ENCODE results near the gene LYZL2.
"Not testable (repeated sequence)": the region's sequence is repeated elsewhere in the genome, so short reads cannot be mapped to it uniquely, and the experiment has no call there.

The LYZL2 gene

GRCh38 chr10:30667982-30668381 lies 38.4 kb upstream of the LYZL2 start:
- H3K79me1 ChIP-seq (ENCODE audit: low read length); H2BK12ac ChIP-seq (ENCODE audit: low read length); H3K9ac ChIP-seq (ENCODE audit: low read length); H3K14ac ChIP-seq (ENCODE audit: low read length); H3K23ac ChIP-seq (ENCODE audit: low read length); H3K27ac ChIP-seq (ENCODE audit: low read depth, low read length); DNase-seq; H3K4ac ChIP-seq (ENCODE audit: low read depth, low read length); H3K9me3 ChIP-seq (ENCODE audit: insufficient read depth, low read depth, low read length); H2AK5ac ChIP-seq (ENCODE audit: low read length); H2BK120ac ChIP-seq (ENCODE audit: insufficient read depth, low read length, poor library complexity); H3K79me2 ChIP-seq (ENCODE audit: control insufficient read depth, insufficient read depth, low read length, poor library complexity); H3K4me3 ChIP-seq (ENCODE audit: low read depth, low read length); H3K4me2 ChIP-seq (ENCODE audit: low read length); H3K4me1 ChIP-seq (ENCODE audit: control insufficient read depth in 1 of 2, insufficient read depth in 2 of 2, low read length in 2 of 2); H4K12ac ChIP-seq (ENCODE audit: low read depth, low read length); H3K18ac ChIP-seq (ENCODE audit: low read length); H2AFZ ChIP-seq (ENCODE audit: insufficient read depth, low read length, poor library complexity); H2BK5ac ChIP-seq (ENCODE audit: low read depth, low read length, poor library complexity); H4K91ac ChIP-seq (ENCODE audit: low read depth, low read length); H4K8ac ChIP-seq (ENCODE audit: low read depth, low read length); H3K36me3 ChIP-seq (ENCODE audit: control insufficient read depth in 1 of 2, insufficient read depth in 2 of 2, low read length in 2 of 2); H3K27me3 ChIP-seq (ENCODE audit: insufficient read depth, low read length): not testable (repeated sequence)
- WGBS (ENCODE audit: extremely low coverage, insufficient coverage, insufficient read length): no CpG with 5 or more reads among the region's 11 CpGs

GRCh38 chr10:30663403-30663802 lies 33.9 kb upstream of the LYZL2 start:
- H3K9me3 ChIP-seq (ENCODE audit: insufficient read depth, low read depth, low read length); H3K4me1 ChIP-seq (ENCODE audit: control insufficient read depth in 1 of 2, insufficient read depth in 2 of 2, low read length in 2 of 2); H3K14ac ChIP-seq (ENCODE audit: low read length); H3K4ac ChIP-seq (ENCODE audit: low read depth, low read length); H3K9ac ChIP-seq (ENCODE audit: low read length); H2AK5ac ChIP-seq (ENCODE audit: low read length); H3K18ac ChIP-seq (ENCODE audit: low read length); H3K27ac ChIP-seq (ENCODE audit: low read depth, low read length); H3K23ac ChIP-seq (ENCODE audit: low read length); H2BK5ac ChIP-seq (ENCODE audit: low read depth, low read length, poor library complexity); DNase-seq; H3K4me2 ChIP-seq (ENCODE audit: low read length); H4K91ac ChIP-seq (ENCODE audit: low read depth, low read length); H3K79me2 ChIP-seq (ENCODE audit: control insufficient read depth, insufficient read depth, low read length, poor library complexity); H2AFZ ChIP-seq (ENCODE audit: insufficient read depth, low read length, poor library complexity); H4K12ac ChIP-seq (ENCODE audit: low read depth, low read length); H2BK12ac ChIP-seq (ENCODE audit: low read length); H2BK120ac ChIP-seq (ENCODE audit: insufficient read depth, low read length, poor library complexity); H4K8ac ChIP-seq (ENCODE audit: low read depth, low read length); H3K36me3 ChIP-seq (ENCODE audit: control insufficient read depth in 1 of 2, insufficient read depth in 2 of 2, low read length in 2 of 2); H3K27me3 ChIP-seq (ENCODE audit: insufficient read depth, low read length); H3K79me1 ChIP-seq (ENCODE audit: low read length); H3K4me3 ChIP-seq (ENCODE audit: low read depth, low read length): not testable (repeated sequence)
- WGBS (ENCODE audit: extremely low coverage, insufficient coverage, insufficient read length): no CpG with 5 or more reads among the region's 7 CpGs

- no peaks in the 10 kb centered on the region for H3K79me1 ChIP-seq (ENCODE audit: low read length)
- WGBS (ENCODE audit: extremely low coverage, insufficient coverage, insufficient read length): no CpG with 5 or more reads among the region's 6 CpGs
- H3K79me2 ChIP-seq (ENCODE audit: control insufficient read depth, insufficient read depth, low read length, poor library complexity): no peaks in the 10 kb centered on the region
- no peaks in the 10 kb centered on the region for H3K4me1 ChIP-seq (ENCODE audit: control insufficient read depth in 1 of 2, insufficient read depth in 2 of 2, low read length in 2 of 2)
- no peak overlapping the region for H3K18ac ChIP-seq (ENCODE audit: low read length)
- DNase-seq: no peak
- no peaks in the 10 kb centered on the region for H3K27me3 ChIP-seq (ENCODE audit: insufficient read depth, low read length)
- no peak overlapping the region for H2AFZ ChIP-seq (ENCODE audit: insufficient read depth, low read length, poor library complexity)
- no peak overlapping the region for H3K14ac ChIP-seq (ENCODE audit: low read length)
- H3K9ac ChIP-seq (ENCODE audit: low read length): no peak overlapping the region
- H4K8ac ChIP-seq (ENCODE audit: low read depth, low read length): no peak overlapping the region
- H2AK5ac ChIP-seq (ENCODE audit: low read length): no peak overlapping the region
- no peak overlapping the region for H4K91ac ChIP-seq (ENCODE audit: low read depth, low read length)
- no peak overlapping the region for H3K27ac ChIP-seq (ENCODE audit: low read depth, low read length)
- no peaks in the 10 kb centered on the region for H3K36me3 ChIP-seq (ENCODE audit: control insufficient read depth in 1 of 2, insufficient read depth in 2 of 2, low read length in 2 of 2)
- H2BK12ac ChIP-seq (ENCODE audit: low read length): no peak overlapping the region
- no peak overlapping the region for H3K4ac ChIP-seq (ENCODE audit: low read depth, low read length)
- H3K23ac ChIP-seq (ENCODE audit: low read length): no peak overlapping the region
- H4K12ac ChIP-seq (ENCODE audit: low read depth, low read length): no peak overlapping the region
- no peak overlapping the region for H3K4me3 ChIP-seq (ENCODE audit: low read depth, low read length)
- no peak overlapping the region for H2BK120ac ChIP-seq (ENCODE audit: insufficient read depth, low read length, poor library complexity)
- H2BK5ac ChIP-seq (ENCODE audit: low read depth, low read length, poor library complexity): no peak overlapping the region
- no peaks in the 10 kb centered on the region for H3K9me3 ChIP-seq (ENCODE audit: insufficient read depth, low read depth, low read length)
- no peak overlapping the region for H3K4me2 ChIP-seq (ENCODE audit: low read length)
Observed at GRCh38 chr10:30662814-30663213, 33.3 kb upstream of the LYZL2 start.

GRCh38 chr10:30660314-30660713 lies 30.8 kb upstream of the LYZL2 start:
- H3K79me2 ChIP-seq (ENCODE audit: control insufficient read depth, insufficient read depth, low read length, poor library complexity); H3K9me3 ChIP-seq (ENCODE audit: insufficient read depth, low read depth, low read length); H3K4me2 ChIP-seq (ENCODE audit: low read length); H2AFZ ChIP-seq (ENCODE audit: insufficient read depth, low read length, poor library complexity); H3K27me3 ChIP-seq (ENCODE audit: insufficient read depth, low read length); H2BK120ac ChIP-seq (ENCODE audit: insufficient read depth, low read length, poor library complexity); H3K4me3 ChIP-seq (ENCODE audit: low read depth, low read length); H3K14ac ChIP-seq (ENCODE audit: low read length); H3K36me3 ChIP-seq (ENCODE audit: control insufficient read depth in 1 of 2, insufficient read depth in 2 of 2, low read length in 2 of 2); H3K23ac ChIP-seq (ENCODE audit: low read length); H3K79me1 ChIP-seq (ENCODE audit: low read length); H4K91ac ChIP-seq (ENCODE audit: low read depth, low read length); H2BK5ac ChIP-seq (ENCODE audit: low read depth, low read length, poor library complexity); H4K12ac ChIP-seq (ENCODE audit: low read depth, low read length); H4K8ac ChIP-seq (ENCODE audit: low read depth, low read length); H2BK12ac ChIP-seq (ENCODE audit: low read length); DNase-seq; H3K27ac ChIP-seq (ENCODE audit: low read depth, low read length); H3K9ac ChIP-seq (ENCODE audit: low read length); H3K4ac ChIP-seq (ENCODE audit: low read depth, low read length); H3K18ac ChIP-seq (ENCODE audit: low read length); H2AK5ac ChIP-seq (ENCODE audit: low read length); H3K4me1 ChIP-seq (ENCODE audit: control insufficient read depth in 1 of 2, insufficient read depth in 2 of 2, low read length in 2 of 2): not testable (repeated sequence)
- WGBS (ENCODE audit: extremely low coverage, insufficient coverage, insufficient read length): no CpG with 5 or more reads among the region's 3 CpGs
